LNCAP (cell line): Measurements from ENCODE around the gene KLRC3.

ENCODE experiments used
- TF ChIP-seq, protein P1 (sequence below): fragments of 450-650 bp; IDR thresholded peaks from 2 replicates; pipeline ENCODE4 v1.5.1; 2017; ENCODE audit warnings: mild to moderate bottlenecking

KLRC3 gene

DNA sequence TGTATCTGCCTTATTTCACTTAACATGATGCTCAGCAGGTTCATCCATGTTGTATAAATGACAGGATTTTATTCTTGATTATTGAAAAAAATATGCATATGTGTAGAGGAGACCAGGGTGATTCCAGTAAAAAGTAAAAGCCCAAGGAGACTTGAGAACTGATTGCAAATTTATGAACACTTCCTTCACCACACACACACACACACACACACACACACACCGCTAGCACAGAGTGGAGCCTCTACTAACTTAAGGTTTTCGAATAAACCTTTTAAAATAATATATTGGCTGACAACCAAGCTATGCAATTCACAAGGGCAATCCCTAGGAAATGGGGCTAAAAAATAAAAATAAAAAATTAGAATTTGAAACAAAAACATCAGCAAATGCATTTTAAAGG, 22.2 kb downstream of the KLRC3 start:
- TF ChIP-seq, protein P1, sequence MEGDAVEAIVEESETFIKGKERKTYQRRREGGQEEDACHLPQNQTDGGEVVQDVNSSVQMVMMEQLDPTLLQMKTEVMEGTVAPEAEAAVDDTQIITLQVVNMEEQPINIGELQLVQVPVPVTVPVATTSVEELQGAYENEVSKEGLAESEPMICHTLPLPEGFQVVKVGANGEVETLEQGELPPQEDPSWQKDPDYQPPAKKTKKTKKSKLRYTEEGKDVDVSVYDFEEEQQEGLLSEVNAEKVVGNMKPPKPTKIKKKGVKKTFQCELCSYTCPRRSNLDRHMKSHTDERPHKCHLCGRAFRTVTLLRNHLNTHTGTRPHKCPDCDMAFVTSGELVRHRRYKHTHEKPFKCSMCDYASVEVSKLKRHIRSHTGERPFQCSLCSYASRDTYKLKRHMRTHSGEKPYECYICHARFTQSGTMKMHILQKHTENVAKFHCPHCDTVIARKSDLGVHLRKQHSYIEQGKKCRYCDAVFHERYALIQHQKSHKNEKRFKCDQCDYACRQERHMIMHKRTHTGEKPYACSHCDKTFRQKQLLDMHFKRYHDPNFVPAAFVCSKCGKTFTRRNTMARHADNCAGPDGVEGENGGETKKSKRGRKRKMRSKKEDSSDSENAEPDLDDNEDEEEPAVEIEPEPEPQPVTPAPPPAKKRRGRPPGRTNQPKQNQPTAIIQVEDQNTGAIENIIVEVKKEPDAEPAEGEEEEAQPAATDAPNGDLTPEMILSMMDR = no peak

DNA sequence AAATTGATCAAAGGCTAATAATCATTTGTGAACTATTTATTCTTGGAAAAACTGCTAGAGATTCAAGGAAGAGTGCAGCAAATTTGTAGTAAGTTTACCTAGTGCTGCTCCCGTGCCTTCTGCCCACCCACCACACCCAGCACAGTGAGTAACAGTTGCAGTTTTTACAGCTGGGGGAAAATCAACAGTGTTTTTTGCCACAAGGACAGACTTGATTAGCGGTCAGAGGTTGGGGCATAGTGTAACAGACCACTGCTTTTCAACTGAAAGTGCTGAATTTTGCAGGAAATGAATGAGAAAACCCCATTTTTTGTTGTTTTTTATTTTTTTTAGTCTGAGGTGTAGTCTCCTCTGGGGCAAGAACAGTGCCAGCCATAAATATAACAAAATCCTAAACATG, 23.1 kb downstream of the KLRC3 start:
- TF ChIP-seq, protein P1 = no peak

DNA sequence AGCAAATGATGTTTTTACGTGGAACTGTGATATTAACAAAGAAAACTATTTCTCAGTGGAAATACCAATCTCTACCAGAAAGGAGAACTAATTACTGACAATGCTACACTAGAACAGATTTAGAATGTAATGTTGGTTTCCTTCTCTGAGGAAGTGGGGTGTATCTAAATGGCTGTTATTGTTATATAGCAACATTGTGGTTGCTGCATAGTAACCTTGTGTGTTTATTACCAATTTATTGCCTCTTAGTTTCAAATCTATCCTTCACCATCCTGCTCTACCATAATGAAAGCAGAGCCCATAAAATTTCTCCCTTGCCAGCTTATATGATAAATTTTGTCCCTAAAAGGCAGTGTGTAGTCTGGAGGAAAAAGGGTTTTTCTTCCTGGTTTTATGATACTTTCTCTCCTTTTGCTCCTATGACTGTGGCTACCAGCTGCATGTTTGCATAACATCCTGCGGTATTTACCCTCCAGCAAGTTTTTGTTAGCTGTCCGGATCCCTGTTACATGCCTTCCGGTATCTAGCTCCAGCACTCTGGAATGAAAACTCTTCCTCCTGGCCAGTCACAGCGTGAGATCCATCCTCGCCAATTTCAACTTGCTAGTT, 24.9 kb downstream of the KLRC3 start:
- TF ChIP-seq, protein P1 = no peak

DNA sequence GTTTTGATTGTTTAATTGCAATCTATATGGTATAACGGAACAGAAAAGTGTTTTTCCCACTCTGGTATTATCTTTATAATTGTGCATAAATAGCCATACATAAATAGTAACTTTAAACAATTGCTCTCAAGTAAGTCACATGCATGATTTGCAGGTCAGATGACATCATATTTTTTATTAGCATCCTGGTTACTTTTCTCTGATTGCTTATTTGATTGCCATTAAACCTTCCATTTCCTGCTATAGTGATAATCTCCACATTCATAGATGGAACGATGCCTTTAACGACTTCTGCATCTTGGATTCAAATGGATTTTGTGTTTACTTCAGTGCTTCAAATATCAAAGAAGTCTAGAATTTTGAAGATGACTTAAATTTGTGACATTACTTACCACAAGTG, 27.1 kb downstream of the KLRC3 start:
- TF ChIP-seq, protein P1 = no peak

DNA sequence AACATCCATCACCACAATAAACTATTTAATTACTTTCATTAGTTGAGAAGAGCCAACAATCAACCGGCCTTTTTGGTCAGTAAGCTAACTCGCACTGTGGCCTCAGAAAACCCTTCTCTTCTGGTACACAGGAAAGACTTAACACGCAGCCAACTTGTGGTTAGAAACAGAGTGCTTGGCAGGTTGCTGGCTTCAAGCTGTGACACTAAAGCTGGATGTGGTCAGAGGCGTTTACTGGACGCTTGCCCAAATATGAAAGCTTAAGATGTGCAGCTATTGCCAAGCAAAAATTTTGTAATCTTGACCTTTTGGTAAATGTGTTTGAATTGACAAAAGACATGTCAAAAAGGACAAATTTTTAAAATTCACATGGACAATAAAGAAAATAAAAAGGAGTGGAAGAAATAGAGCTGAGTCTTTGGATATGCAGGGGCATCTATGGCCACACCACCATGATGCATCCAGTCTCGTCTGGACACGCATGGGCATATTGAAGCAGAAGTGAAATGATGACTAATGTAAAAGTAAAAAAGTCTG, 27.9 kb downstream of the KLRC3 start:
- TF ChIP-seq, protein P1 = no peak

DNA sequence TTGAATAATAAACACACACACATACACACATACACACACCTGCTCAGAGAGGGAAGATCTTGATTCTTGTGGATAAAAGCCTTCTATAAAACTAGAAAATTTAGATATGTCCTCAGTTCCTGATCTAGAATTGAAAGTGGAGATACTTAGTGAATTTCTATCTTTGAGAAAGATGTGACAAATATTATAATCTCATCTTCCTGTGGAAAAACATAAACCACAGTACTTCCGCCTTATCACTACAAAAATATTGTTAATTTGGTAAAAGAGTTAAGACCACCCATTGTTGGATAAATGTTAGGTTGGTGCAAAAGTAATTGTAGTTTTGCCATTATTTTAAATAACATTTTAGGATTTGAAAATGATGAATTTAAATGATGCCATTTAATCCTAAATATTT, 30.5 kb downstream of the KLRC3 start, which contains the start of gene KLRK1:
KLRK1 (minus strand) TSS at position 138 of the 400 bp plus-strand sequence. CDS start 1,231 bp downstream, outside the sequence.
- TF ChIP-seq, protein P1 = no peak

DNA sequence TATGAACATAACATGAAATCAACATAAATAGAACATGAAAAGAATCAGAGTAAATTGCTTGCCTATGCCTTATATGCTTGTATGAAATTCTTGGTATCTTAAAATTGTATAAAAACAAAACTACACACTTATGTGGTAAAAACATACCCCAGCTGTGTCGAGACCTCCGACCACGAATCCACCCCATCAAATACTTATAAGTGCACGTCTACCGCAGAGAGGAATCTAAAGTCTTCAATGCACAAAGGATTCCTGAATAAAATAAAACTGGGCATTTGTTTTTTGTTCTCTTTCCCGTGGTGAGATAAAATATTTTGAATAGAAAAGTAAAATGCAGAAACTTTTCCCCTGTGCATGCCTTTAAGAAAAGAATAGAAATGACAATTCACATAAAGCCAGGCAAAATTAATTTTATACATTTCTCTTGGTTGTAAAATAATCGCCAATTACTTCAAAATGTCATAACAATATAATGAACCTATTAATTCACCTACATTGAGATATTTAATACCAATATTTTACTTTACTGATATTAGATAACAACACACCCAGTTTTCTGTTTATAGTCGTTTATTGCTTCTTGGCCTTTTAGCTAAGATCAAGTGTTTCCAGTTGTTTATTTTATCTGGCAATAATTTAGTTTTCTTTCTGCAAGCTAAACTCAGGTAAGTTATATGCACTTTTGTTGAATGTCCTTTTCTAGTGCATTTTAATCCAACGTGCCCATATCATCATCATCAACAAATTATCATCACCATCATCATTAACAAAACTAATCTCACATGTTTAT, 31.6 kb downstream of the KLRC3 start:
- TF ChIP-seq, protein P1 = no peak
